ENCODE results near the gene MET. TPM values are rescaled to one million over a fixed set of nuclear protein-coding genes. Genes with fewer than 3 reads are reported as not detected.

Gene MET
- total and polyA plus RNA-seq, 2 donors (not counting 1 experiment from before 2014, with no cell fraction given), result 33.4 to 44.4 TPM

DNA sequence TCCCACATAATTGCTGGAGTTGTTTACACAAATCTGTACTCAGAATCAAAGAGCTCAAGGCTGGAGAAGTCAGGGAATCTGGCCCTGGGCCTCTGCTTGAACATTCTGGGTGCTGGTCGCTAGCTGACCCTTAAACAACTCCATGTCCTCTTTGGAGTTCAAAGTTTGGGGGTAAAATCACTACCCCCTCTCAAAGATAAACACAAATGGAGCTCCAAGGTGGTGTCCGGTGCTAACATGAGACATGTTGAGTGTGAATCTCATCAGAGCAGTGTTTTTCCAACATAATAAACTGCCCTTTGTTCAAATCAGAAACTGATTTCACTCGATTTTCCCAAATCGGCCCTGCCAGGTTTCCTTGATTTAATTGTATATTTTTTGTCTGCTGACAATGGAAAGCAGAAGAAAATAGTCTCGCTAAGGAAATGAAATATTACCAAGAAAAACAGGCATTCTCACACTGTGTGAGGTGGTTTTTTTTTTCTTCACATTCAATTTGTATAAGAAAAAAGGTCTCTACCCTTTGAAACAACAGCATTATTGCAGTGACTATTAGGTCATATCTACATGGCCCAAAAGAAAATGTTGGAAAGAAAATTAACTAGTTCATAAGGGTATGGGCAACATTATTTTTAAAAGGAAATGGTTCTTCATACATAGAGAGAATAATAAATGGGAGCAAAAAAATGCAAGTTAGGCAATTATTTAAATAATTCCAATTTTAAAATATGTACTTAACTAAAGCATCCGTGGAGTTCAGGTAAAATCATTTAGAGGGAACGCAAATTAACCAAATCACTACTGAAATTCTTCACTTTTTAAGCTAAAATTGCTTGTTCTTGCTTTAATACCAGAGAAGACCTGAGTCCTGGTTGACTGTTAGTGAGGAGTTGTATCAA, 134.3 kb downstream of the MET start:
- DNase-seq (ENCODE audit: low read depth in 2 of 2), result no peak
- no peaks in the 10 kb centered on the region for H4K20me1 ChIP-seq (ENCODE audit: control insufficient read depth, extremely low read depth, insufficient read depth, low read length)
- H3K79me2 ChIP-seq (ENCODE audit: control insufficient read depth, insufficient read depth, low read length), result no peaks in the 10 kb centered on the region
- H3K27me3 ChIP-seq (ENCODE audit: control insufficient read depth, insufficient read depth, low read length), result no peaks in the 10 kb centered on the region
- H3K4me1 ChIP-seq (ENCODE audit: control insufficient read depth, extremely low read depth, insufficient read depth, low read length), result peaks cover 10% of the 10 kb centered on the region
- no peak overlapping the region for H3K27ac ChIP-seq (ENCODE audit: insufficient read depth, low read length)
- H3K4me2 ChIP-seq (ENCODE audit: extremely low read depth, insufficient read depth, low read length), result no peak overlapping the region
- no peak for TF ChIP-seq EZH2 (IDR thresholded peaks at IDR 0.05; ENCODE audit: low read length, missing control alignments)
- TF ChIP-seq, protein P1, sequence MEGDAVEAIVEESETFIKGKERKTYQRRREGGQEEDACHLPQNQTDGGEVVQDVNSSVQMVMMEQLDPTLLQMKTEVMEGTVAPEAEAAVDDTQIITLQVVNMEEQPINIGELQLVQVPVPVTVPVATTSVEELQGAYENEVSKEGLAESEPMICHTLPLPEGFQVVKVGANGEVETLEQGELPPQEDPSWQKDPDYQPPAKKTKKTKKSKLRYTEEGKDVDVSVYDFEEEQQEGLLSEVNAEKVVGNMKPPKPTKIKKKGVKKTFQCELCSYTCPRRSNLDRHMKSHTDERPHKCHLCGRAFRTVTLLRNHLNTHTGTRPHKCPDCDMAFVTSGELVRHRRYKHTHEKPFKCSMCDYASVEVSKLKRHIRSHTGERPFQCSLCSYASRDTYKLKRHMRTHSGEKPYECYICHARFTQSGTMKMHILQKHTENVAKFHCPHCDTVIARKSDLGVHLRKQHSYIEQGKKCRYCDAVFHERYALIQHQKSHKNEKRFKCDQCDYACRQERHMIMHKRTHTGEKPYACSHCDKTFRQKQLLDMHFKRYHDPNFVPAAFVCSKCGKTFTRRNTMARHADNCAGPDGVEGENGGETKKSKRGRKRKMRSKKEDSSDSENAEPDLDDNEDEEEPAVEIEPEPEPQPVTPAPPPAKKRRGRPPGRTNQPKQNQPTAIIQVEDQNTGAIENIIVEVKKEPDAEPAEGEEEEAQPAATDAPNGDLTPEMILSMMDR (conservative IDR thresholded peaks at IDR 0.05 in 1 of 2, IDR thresholded peaks at IDR 0.05 in 1 of 2; ENCODE audit: low read depth in 1 of 2, low read length in 2 of 2), result no peak
- H3K9me3 ChIP-seq (ENCODE audit: control insufficient read depth, insufficient read depth, low read depth, low read length), result no peaks in the 10 kb centered on the region
- H3K4me3 ChIP-seq (replicated peaks in 1 of 4; ENCODE audit: control extremely low read depth in 1 of 4, insufficient read depth in 1 of 4, low read depth in 3 of 4, low read length in 4 of 4), result no peak overlapping the region
- no peaks in the 10 kb centered on the region for H3K36me3 ChIP-seq (ENCODE audit: control insufficient read depth, insufficient read depth, low read length)
- no peak overlapping the region for H3K9ac ChIP-seq (ENCODE audit: insufficient read depth, low read length)
- H2AFZ ChIP-seq (ENCODE audit: low read length), result peak overlapping the region; percentile 39

DNA sequence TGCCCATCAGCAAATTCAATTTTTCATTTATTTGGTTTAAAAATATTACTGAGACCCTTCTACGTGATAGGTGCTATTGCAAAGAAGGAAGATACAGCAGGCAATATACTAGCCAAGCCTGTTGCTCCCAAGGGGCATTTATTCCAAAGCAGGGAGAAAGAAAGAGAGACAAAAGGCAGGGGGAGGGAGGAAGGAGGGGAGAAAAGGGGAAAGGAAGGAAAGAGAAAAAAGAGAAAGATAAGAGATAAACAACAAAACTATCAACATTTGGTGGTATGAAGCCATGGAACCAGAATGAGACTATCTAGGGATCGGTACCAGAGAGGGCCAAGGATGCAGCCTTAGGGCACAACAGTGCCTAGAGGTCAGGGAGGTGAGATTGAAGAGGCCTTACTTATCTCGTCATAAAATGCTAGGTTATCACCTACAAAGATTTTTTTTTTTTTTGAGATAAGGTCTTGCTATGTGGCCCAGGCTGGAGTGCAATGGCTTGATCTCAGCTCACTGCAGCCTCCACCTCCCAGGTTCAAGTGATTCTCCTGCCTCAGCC, 135.1 kb downstream of the MET start:
- Histone ChIP-seq H3K27ac (ENCODE audit: insufficient read depth, low read length) (no peak overlapping the region), H4K20me1 (ENCODE audit: control insufficient read depth, extremely low read depth, insufficient read depth, low read length) (no peaks in the 10 kb centered on the region), H3K9ac (ENCODE audit: insufficient read depth, low read length) (no peak overlapping the region), H2AFZ (ENCODE audit: low read length) (no peak overlapping the region), H3K36me3 (ENCODE audit: control insufficient read depth, insufficient read depth, low read length) (no peaks in the 10 kb centered on the region), H3K27me3 (ENCODE audit: control insufficient read depth, insufficient read depth, low read length) (no peaks in the 10 kb centered on the region), H3K4me3 (replicated peaks in 1 of 4; ENCODE audit: control extremely low read depth in 1 of 4, insufficient read depth in 1 of 4, low read depth in 3 of 4, low read length in 4 of 4) (no peak overlapping the region), H3K4me1 (ENCODE audit: control insufficient read depth, extremely low read depth, insufficient read depth, low read length) (peaks cover 10% of the 10 kb centered on the region), H3K79me2 (ENCODE audit: control insufficient read depth, insufficient read depth, low read length) (no peaks in the 10 kb centered on the region), H3K4me2 (ENCODE audit: extremely low read depth, insufficient read depth, low read length) (no peak overlapping the region), H3K9me3 (ENCODE audit: control insufficient read depth, insufficient read depth, low read depth, low read length) (no peaks in the 10 kb centered on the region)
- TF ChIP-seq EZH2 (IDR thresholded peaks at IDR 0.05; ENCODE audit: low read length, missing control alignments), result no peak
- no peak for DNase-seq (ENCODE audit: low read depth in 2 of 2)

DNA sequence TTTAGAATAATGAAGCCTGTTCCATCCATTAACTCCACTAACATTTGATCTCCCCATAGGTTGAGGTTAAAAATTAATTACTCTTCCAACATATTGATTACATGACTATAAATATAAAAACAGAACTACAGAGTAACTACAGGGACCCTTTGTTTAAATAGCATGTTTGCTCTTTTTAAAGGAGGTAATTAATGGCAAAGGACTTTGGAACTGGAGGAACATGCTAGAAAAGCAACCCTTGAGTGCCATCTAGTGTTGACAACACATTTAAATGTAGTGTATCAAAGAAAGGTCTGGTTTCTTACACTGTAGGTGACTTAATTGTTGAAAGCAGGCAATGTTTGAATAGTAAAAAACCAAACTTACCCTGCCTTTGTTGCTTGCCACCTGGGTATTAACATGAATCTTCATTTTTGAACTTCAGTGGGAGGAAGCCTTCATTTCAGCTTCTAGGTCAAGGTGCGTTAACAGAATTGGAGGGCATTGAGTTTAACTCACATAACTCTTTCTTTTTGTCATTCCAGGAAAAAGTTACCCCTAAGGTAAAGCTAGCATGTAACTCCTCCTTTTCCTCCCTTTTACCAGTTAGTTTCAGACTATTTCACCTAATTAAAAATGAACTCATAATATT, 137.8 kb downstream of the MET start:
- H4K20me1 ChIP-seq (ENCODE audit: control insufficient read depth, extremely low read depth, insufficient read depth, low read length), result no peaks in the 10 kb centered on the region
- H3K4me3 ChIP-seq (replicated peaks in 1 of 4; ENCODE audit: control extremely low read depth in 1 of 4, insufficient read depth in 1 of 4, low read depth in 3 of 4, low read length in 4 of 4), result no peak overlapping the region
- H3K9me3 ChIP-seq (ENCODE audit: control insufficient read depth, insufficient read depth, low read depth, low read length), result no peaks in the 10 kb centered on the region
- no peaks in the 10 kb centered on the region for H3K79me2 ChIP-seq (ENCODE audit: control insufficient read depth, insufficient read depth, low read length)
- no peaks in the 10 kb centered on the region for H3K36me3 ChIP-seq (ENCODE audit: control insufficient read depth, insufficient read depth, low read length)
- no peak overlapping the region for H3K27ac ChIP-seq (ENCODE audit: insufficient read depth, low read length)
- TF ChIP-seq, protein P1 (conservative IDR thresholded peaks at IDR 0.05 in 1 of 2, IDR thresholded peaks at IDR 0.05 in 1 of 2; ENCODE audit: low read depth in 1 of 2, low read length in 2 of 2), result peak; percentile 52 to 60
- TF ChIP-seq EZH2 (IDR thresholded peaks at IDR 0.05; ENCODE audit: low read length, missing control alignments), result no peak
- peak; percentile 51 to 84 for DNase-seq (ENCODE audit: low read depth in 2 of 2)
- H2AFZ ChIP-seq (ENCODE audit: low read length), result no peak overlapping the region
- no peak overlapping the region for H3K4me2 ChIP-seq (ENCODE audit: extremely low read depth, insufficient read depth, low read length)
- no peaks in the 10 kb centered on the region for H3K27me3 ChIP-seq (ENCODE audit: control insufficient read depth, insufficient read depth, low read length)
- H3K9ac ChIP-seq (ENCODE audit: insufficient read depth, low read length), result no peak overlapping the region
- H3K4me1 ChIP-seq (ENCODE audit: control insufficient read depth, extremely low read depth, insufficient read depth, low read length), result no peaks in the 10 kb centered on the region

All from fibroblast of lung (primary cell).